ENCODE measurements around the gene AGTR2. TPM values are rescaled to one million over a fixed set of nuclear protein-coding genes. Genes with fewer than 3 reads are reported as not detected.
A peak's percentile ranks its signal among the peaks of the same experiment; 100 is the strongest.

The AGTR2 gene
- total RNA-seq, 1 experiment from 2014 or later, result not detected

- no peaks in the 10 kb centered on the region for H3K79me1 ChIP-seq (ENCODE audit: insufficient read depth, low read depth, low read length, poor library complexity, severe bottlenecking)
- H3K27me3 ChIP-seq (ENCODE audit: insufficient read depth, low read length), result no peaks in the 10 kb centered on the region
- TF ChIP-seq CTCF (conservative IDR thresholded peaks at IDR 0.05), result peak; percentile 86
- no peak overlapping the region for H3K4ac ChIP-seq (ENCODE audit: low read depth, low read length)
- H3K23ac ChIP-seq (ENCODE audit: insufficient read length, low read depth, low read length), result no peak overlapping the region
- H2AK5ac ChIP-seq (ENCODE audit: insufficient read length, low read length), result no peak overlapping the region
- no peaks in the 10 kb centered on the region for H3K79me2 ChIP-seq (ENCODE audit: insufficient read depth, low read length)
- no peaks in the 10 kb centered on the region for H3K4me1 ChIP-seq (ENCODE audit: insufficient read depth, low read length)
- no peak overlapping the region for H2BK120ac ChIP-seq (ENCODE audit: low read depth, low read length, poor library complexity, severe bottlenecking)
- no peak overlapping the region for H3K4me3 Mint-ChIP-seq
- H4K5ac ChIP-seq (ENCODE audit: insufficient read length, low read depth, low read length), result no peak overlapping the region
- H4K91ac ChIP-seq (ENCODE audit: insufficient read length, low read depth, low read length), result no peak overlapping the region
- no peak overlapping the region for H3K56ac ChIP-seq (ENCODE audit: insufficient read length, low read depth, low read length)
- H2BK20ac ChIP-seq (ENCODE audit: low read depth, low read length, poor library complexity, severe bottlenecking), result no peak overlapping the region
- H3T11ph ChIP-seq (ENCODE audit: low read length), result no peak overlapping the region
- H3K14ac ChIP-seq (ENCODE audit: insufficient read depth, low read length), result no peak overlapping the region
- H2AFZ ChIP-seq (ENCODE audit: low read length), result no peak overlapping the region
- H3K9me3 Mint-ChIP-seq, result no peaks in the 10 kb centered on the region
- no peak overlapping the region for H3K4me2 ChIP-seq (ENCODE audit: insufficient read depth, insufficient read length, low read length)
- no peaks in the 10 kb centered on the region for H3K23me2 ChIP-seq (ENCODE audit: insufficient read length, low read depth, low read length, poor library complexity, severe bottlenecking)
- H2BK5ac ChIP-seq (ENCODE audit: insufficient read length, low read length), result no peak overlapping the region
- no peaks in the 10 kb centered on the region for H3K36me3 Mint-ChIP-seq (ENCODE audit: insufficient read depth in 1 of 3, low read depth in 3 of 3)
- H3K27me3 Mint-ChIP-seq (ENCODE audit: low read depth), result no peaks in the 10 kb centered on the region; the same call in 1 of the 2 replicates
- H2BK15ac ChIP-seq (ENCODE audit: low read depth, low read length), result no peak overlapping the region
- H3K18ac ChIP-seq (ENCODE audit: insufficient read length, low read depth, low read length), result no peak overlapping the region
- no peak overlapping the region for H4K8ac ChIP-seq (replicated peaks; ENCODE audit: insufficient read length, low read depth, low read length)
- no peaks in the 10 kb centered on the region for H4K20me1 ChIP-seq (ENCODE audit: control insufficient read depth, insufficient read depth, insufficient read length)
- H3K9me3 ChIP-seq (ENCODE audit: control insufficient read depth, low read depth, low read length), result no peaks in the 10 kb centered on the region
- no peak overlapping the region for H3K27ac ChIP-seq (ENCODE audit: insufficient read length, low read depth, low read length)
- H2BK12ac ChIP-seq (ENCODE audit: insufficient read length, low read depth, low read length), result no peak overlapping the region
- H3K4me1 Mint-ChIP-seq, result 0 out of 4 replicates have a peak, but pooled peaks cover 3 to 4% of the 10 kb centered on the region in 2 experiments
- H3K27ac Mint-ChIP-seq, result no peak overlapping the region
- no peak overlapping the region for H3K9ac ChIP-seq (ENCODE audit: extremely low read depth, insufficient read length, low read length)
- no peak for DNase-seq
- no CpG with 5 or more reads among the region's 3 CpGs for WGBS (ENCODE audit: extremely low coverage, insufficient read length, low lambda C conversion rate)
These were observed 34.4 kb downstream of the AGTR2 start for GRCh38 chrX:116204932-116205331.

All from H9 (cell line).